PC-9 (cell line): ENCODE results near the gene C1orf185. TPM values are rescaled to one million over a fixed set of nuclear protein-coding genes. Genes with fewer than 3 reads are reported as not detected.
"Not testable (repeated sequence)": the region's sequence is repeated elsewhere in the genome, so short reads cannot be mapped to it uniquely, and the experiment has no call there.

ENCODE experiments used
- BruUV-seq: library from RNA; stranded (reverse); fragments of 400-500 nt; replicated peaks from 2 replicates; lab custom pipeline; 2021; lab: Mats Ljungman, UMichigan
- CTCF ChIA-PET: fragments of 300-600 bp; sonication (Branson Sonifier 250); formaldehyde crosslinking; loops from one replicate; lab custom pipeline; 2022; ENCODE audit warnings: antibody characterized with exemption; lab: Charles Lee
- POLR2A ChIA-PET: fragments of 300-600 bp; sonication (Branson Sonifier 250); formaldehyde crosslinking; loops from one replicate; lab custom pipeline; 2022; ENCODE audit warnings: antibody characterized with exemption; ENCODE audit not compliant: unreplicated experiment; lab: Charles Lee
- DNase-seq, 2 experiments: peaks; one replicate each; pipeline versions ENCODE4 v3.0.0 to v3.0.0-alpha.2; 2015 to 2022; ENCODE audit warnings: mixed read lengths in 1 of 2
- H2AFZ ChIP-seq: fragments of 200-600 bp; sonication (generic); 2 replicates; pipeline ENCODE4 v1.8.1; 2017; ENCODE audit warnings: antibody characterized with exemption
- H3F3A ChIP-seq: fragments of 200-600 bp; sonication (generic); 2 replicates; pipeline ENCODE4 v1.8.1; 2017; ENCODE audit warnings: antibody characterized with exemption, mild to moderate bottlenecking, low read depth; ENCODE audit not compliant: insufficient read depth
- H3K27ac ChIP-seq: fragments of 200-600 bp; sonication (generic); 2 replicates; pipeline ENCODE4 v1.6.1; 2016; ENCODE audit warnings: mixed run types
- H3K27me3 ChIP-seq: fragments of 200-600 bp; sonication (generic); 2 replicates; pipeline ENCODE4 v1.6.1; 2016; ENCODE audit warnings: low read depth, mixed run types; ENCODE audit not compliant: insufficient read depth
- H3K36me3 ChIP-seq: fragments of 200-600 bp; sonication (generic); 2 replicates; pipeline ENCODE4 v1.6.1; 2016; ENCODE audit warnings: low read depth, mixed run types
- H3K4me1 ChIP-seq: fragments of 200-600 bp; sonication (generic); replicated peaks from 2 replicates; pipeline ENCODE4 v1.6.1; 2016; ENCODE audit warnings: mixed run types; ENCODE audit not compliant: insufficient read depth
- H3K4me2 ChIP-seq: fragments of 200-600 bp; sonication (generic); 2 replicates; pipeline ENCODE4 v1.6.1; 2017; ENCODE audit warnings: mixed run types
- H3K4me3 ChIP-seq: fragments of 200-600 bp; sonication (generic); 2 replicates; pipeline ENCODE4 v1.6.1; 2016; ENCODE audit warnings: mixed run types
- H3K79me2 ChIP-seq: fragments of 200-600 bp; sonication (generic); 2 replicates; pipeline ENCODE4 v1.6.1; 2017; ENCODE audit warnings: low read depth, mixed run types
- H3K9me2 ChIP-seq: fragments of 200-600 bp; sonication (generic); 2 replicates; pipeline ENCODE4 v1.8.1; 2017; ENCODE audit warnings: mild to moderate bottlenecking; ENCODE audit not compliant: insufficient read depth
- H3K9me3 ChIP-seq: fragments of 200-600 bp; sonication (generic); 2 replicates; pipeline ENCODE4 v1.8.1; 2016; ENCODE audit warnings: low read depth; ENCODE audit not compliant: insufficient read depth
- H4K20me1 ChIP-seq: fragments of 200-600 bp; sonication (generic); 2 replicates; pipeline ENCODE4 v1.8.1; 2017; ENCODE audit not compliant: insufficient read depth
- CTCF ChIP-seq: fragments of 200-600 bp; sonication (generic); conservative IDR thresholded peaks from 2 replicates; pipeline ENCODE4 v1.6.1; 2017; ENCODE audit warnings: mixed run types, antibody characterized with exemption, mild to moderate bottlenecking, moderate library complexity
- EZH2 ChIP-seq: fragments of 200-600 bp; sonication (generic); IDR thresholded peaks from 2 replicates; pipeline ENCODE4 v1.8.0; 2017; ENCODE audit warnings: antibody characterized with exemption, low read depth
- intact Hi-C: fragments of 100-400 bp; cut with micrococcal nuclease; formaldehyde crosslinking; loops from one replicate; pipeline ENCODE4 v1.10.0; 2022; ENCODE audit not compliant: unreplicated experiment
- total RNA-seq: library from RNA; stranded (reverse); gene quantifications from 2 replicates; pipeline ENCODE4 v1.2.3, GENCODE V29; 2021

The C1orf185 gene
- total RNA-seq, 1 experiment from 2014 or later: not detected

- H3K4me3 ChIP-seq: no peak overlapping the region
- H4K20me1 ChIP-seq: no peaks in the 10 kb centered on the region
- no peak overlapping the region for H3K4me2 ChIP-seq
- H3K9me2 ChIP-seq: no peaks in the 10 kb centered on the region
- H3F3A ChIP-seq: no peaks in the 10 kb centered on the region; the same call in 1 of the 2 replicates
- ChIA-PET CTCF (no interaction called here), POLR2A (interaction anchor here (0.6 kb wide), 1 partner anchor 169 kb away, joined by 4 read pairs; no protein-coding TSS in a partner anchor)
- no peak overlapping the region for H3K27ac ChIP-seq
- no peaks in the 10 kb centered on the region for H3K4me1 ChIP-seq
- no peaks in the 10 kb centered on the region for H3K27me3 ChIP-seq
- H3K36me3 ChIP-seq: no peaks in the 10 kb centered on the region
- H3K79me2 ChIP-seq: no peaks in the 10 kb centered on the region
- H3K9me3 ChIP-seq: no peaks in the 10 kb centered on the region
- no peak for TF ChIP-seq CTCF
- no peak for TF ChIP-seq EZH2
- H2AFZ ChIP-seq: no peak overlapping the region
- BruUV-seq: no TSS peak
- DNase-seq: no peak
- intact Hi-C loops: no loop called here
Measured at GRCh38 chr1:51120629-51121028, 18.6 kb downstream of the C1orf185 start.

- CTCF ChIA-PET, H3K9me2 ChIP-seq, H4K20me1 ChIP-seq, H3F3A ChIP-seq, H3K4me1 ChIP-seq, H3K4me3 ChIP-seq, H3K27me3 ChIP-seq, H3K27ac ChIP-seq, POLR2A ChIA-PET, BruUV-seq, H3K36me3 ChIP-seq, H3K4me2 ChIP-seq, DNase-seq, H3K79me2 ChIP-seq, intact Hi-C loops, H2AFZ ChIP-seq, H3K9me3 ChIP-seq: not testable (repeated sequence)
Measured at GRCh38 chr1:51127152-51127551, 25.1 kb downstream of the C1orf185 start.

- BruUV-seq: no TSS peak
- Histone ChIP-seq H3K4me3 (no peak overlapping the region), H3K27ac (no peak overlapping the region), H3K4me2 (no peak overlapping the region), H3K27me3 (no peaks in the 10 kb centered on the region), H3K9me3 (no peaks in the 10 kb centered on the region), H3K79me2 (no peaks in the 10 kb centered on the region), H4K20me1 (no peaks in the 10 kb centered on the region), H3K4me1 (no peaks in the 10 kb centered on the region), H2AFZ (no peak overlapping the region), H3F3A (no peaks in the 10 kb centered on the region), H3K9me2 (no peaks in the 10 kb centered on the region), H3K36me3 (no peaks in the 10 kb centered on the region)
- TF ChIP-seq CTCF (no peak), EZH2 (no peak)
- ChIA-PET CTCF (no interaction called here), POLR2A (no interaction called here)
- intact Hi-C loops: no loop called here
- DNase-seq: no peak
Measured at GRCh38 chr1:51131185-51131584, 29.2 kb downstream of the C1orf185 start.

- Histone ChIP-seq H3K27me3 (no peaks in the 10 kb centered on the region), H3K79me2 (no peaks in the 10 kb centered on the region), H3K9me3 (no peaks in the 10 kb centered on the region), H3K4me1 (no peaks in the 10 kb centered on the region), H4K20me1 (no peaks in the 10 kb centered on the region), H3K27ac (no peak overlapping the region), H3F3A (no peaks in the 10 kb centered on the region), H2AFZ (no peak overlapping the region), H3K9me2 (0 out of 2 replicates have a peak, but pooled peaks cover 3% of the 10 kb centered on the region), H3K36me3 (no peaks in the 10 kb centered on the region), H3K4me2 (no peak overlapping the region), H3K4me3 (no peak overlapping the region)
- ChIA-PET POLR2A (no interaction called here), CTCF (no interaction called here)
- DNase-seq: no peak
- TF ChIP-seq EZH2: no peak
- TF ChIP-seq CTCF: no peak
- intact Hi-C loops: no loop called here
- no TSS peak for BruUV-seq
Measured at GRCh38 chr1:51133045-51133444, 31.0 kb downstream of the C1orf185 start.

- H3K4me3 ChIP-seq, CTCF ChIA-PET, POLR2A ChIA-PET, H3K9me2 ChIP-seq, H3K27ac ChIP-seq, H3K4me1 ChIP-seq, H3K9me3 ChIP-seq, BruUV-seq, H4K20me1 ChIP-seq, H3F3A ChIP-seq, DNase-seq, H2AFZ ChIP-seq, H3K36me3 ChIP-seq, H3K79me2 ChIP-seq, H3K4me2 ChIP-seq, H3K27me3 ChIP-seq: not testable (repeated sequence)
- intact Hi-C loops: loop anchor here (5.0 kb wide), 1 partner anchor 170 kb away; no protein-coding TSS in a partner anchor
Measured at GRCh38 chr1:51137696-51138095, 35.7 kb downstream of the C1orf185 start.
